ENCODE results near the gene MOGAT1. TPM values are rescaled to one million over a fixed set of nuclear protein-coding genes. Genes with fewer than 3 reads are reported as not detected.

Gene MOGAT1
- polyA plus RNA-seq, 1 of the 3 experiments (the other 2 are of a cell fraction) = not detected

DNA sequence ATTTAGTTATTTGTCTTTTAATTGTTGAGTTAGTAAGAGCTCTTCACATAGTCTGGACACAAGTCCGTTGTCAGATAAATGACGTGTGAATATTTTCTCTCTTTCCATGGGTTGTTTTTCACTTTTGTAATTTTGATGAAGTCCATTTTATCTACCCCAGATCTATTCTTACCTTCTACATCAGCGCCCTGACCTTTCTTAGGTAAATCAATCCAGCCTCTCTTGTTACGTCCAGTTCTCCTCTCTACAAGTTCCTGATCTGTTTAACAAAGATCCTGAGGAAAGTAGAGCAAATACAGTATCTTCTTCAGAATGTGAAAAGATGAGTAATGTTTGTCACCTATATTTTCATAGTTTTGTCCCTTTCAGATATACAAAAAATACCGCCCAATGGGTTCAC lies 66.9 kb downstream of the MOGAT1 start:
- Histone ChIP-seq H2AFZ (ENCODE audit: low read depth) (no peak overlapping the region), H3K27me3 (ENCODE audit: insufficient read depth) (no peaks in the 10 kb centered on the region), H3F3A (replicated peaks; ENCODE audit: insufficient read depth) (no peaks in the 10 kb centered on the region), H3K4me1 (ENCODE audit: control insufficient read depth in 1 of 2, insufficient read depth in 2 of 2, low read depth in 1 of 2, low read length in 1 of 2) (peaks cover 0 to 10% of the 10 kb centered on the region in 2 experiments; a peak in 1 of 4 replicates), H3K9me2 (no peaks in the 10 kb centered on the region), H3K79me2 (ENCODE audit: insufficient read depth) (no peaks in the 10 kb centered on the region), H3K9ac (no peak overlapping the region), H3K9me3 (no peaks in the 10 kb centered on the region), H3K36me3 (replicated peaks in 1 of 2; ENCODE audit: control insufficient read depth in 1 of 2, insufficient read depth in 2 of 2, low read length in 1 of 2) (no peaks in the 10 kb centered on the region), H3K27ac (ENCODE audit: low read depth in 2 of 2, low read length in 1 of 2) (no peak overlapping the region), H4K20me1 (ENCODE audit: insufficient read depth) (no peaks in the 10 kb centered on the region), H3K4me3 (ENCODE audit: low read depth in 2 of 2, low read length in 1 of 2) (no peak overlapping the region), H3K4me2 (no peak overlapping the region)
- ChIA-PET CTCF (no interaction called here), POLR2A (no interaction called here)
- TF ChIP-seq TCF12 (IDR thresholded peaks at IDR 0.05) = no peak
- TF ChIP-seq MEF2A (IDR thresholded peaks at IDR 0.05; ENCODE audit: borderline replicate concordance, low read depth) = no peak
- TF ChIP-seq, protein P1, sequence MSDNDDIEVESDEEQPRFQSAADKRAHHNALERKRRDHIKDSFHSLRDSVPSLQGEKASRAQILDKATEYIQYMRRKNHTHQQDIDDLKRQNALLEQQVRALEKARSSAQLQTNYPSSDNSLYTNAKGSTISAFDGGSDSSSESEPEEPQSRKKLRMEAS (IDR thresholded peaks at IDR 0.05; ENCODE audit: low read depth) = no peak
- WGBS (ENCODE audit: low lambda C conversion rate) = 93% methylated on average over 5 of the region's 5 CpGs
- no peak for DNase-seq

DNA sequence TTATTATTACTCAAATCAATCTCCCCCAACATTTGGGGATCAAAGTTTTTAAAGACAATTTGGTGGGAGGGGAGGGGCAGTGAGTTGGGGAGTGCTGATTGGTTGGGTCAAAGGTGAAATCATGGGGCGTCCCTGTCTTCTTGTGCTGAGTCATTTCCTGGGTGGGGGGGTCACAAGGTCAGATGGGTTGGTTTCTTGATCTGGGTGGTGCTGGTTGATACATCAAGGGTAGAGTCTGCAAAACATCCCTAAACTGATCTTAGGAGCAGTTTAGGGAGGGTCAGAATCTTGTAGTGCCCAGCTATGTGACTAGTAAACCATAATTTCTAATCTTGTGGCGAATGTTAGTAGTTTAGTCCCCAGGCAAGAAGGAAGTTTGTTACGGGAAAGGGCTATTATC lies 67.4 kb downstream of the MOGAT1 start:
- Histone ChIP-seq H3F3A (replicated peaks; ENCODE audit: insufficient read depth) (no peaks in the 10 kb centered on the region), H3K9me2 (no peaks in the 10 kb centered on the region), H3K4me1 (ENCODE audit: control insufficient read depth in 1 of 2, insufficient read depth in 2 of 2, low read depth in 1 of 2, low read length in 1 of 2) (peaks cover 0 to 7% of the 10 kb centered on the region in 2 experiments; a peak in 1 of 4 replicates), H2AFZ (ENCODE audit: low read depth) (no peak overlapping the region), H3K4me3 (ENCODE audit: low read depth in 2 of 2, low read length in 1 of 2) (no peak overlapping the region), H3K9me3 (no peaks in the 10 kb centered on the region), H3K27ac (ENCODE audit: low read depth in 2 of 2, low read length in 1 of 2) (no peak overlapping the region), H3K9ac (no peak overlapping the region), H4K20me1 (ENCODE audit: insufficient read depth) (no peaks in the 10 kb centered on the region), H3K4me2 (no peak overlapping the region), H3K27me3 (ENCODE audit: insufficient read depth) (no peaks in the 10 kb centered on the region), H3K79me2 (ENCODE audit: insufficient read depth) (no peaks in the 10 kb centered on the region), H3K36me3 (replicated peaks in 1 of 2; ENCODE audit: control insufficient read depth in 1 of 2, insufficient read depth in 2 of 2, low read length in 1 of 2) (no peaks in the 10 kb centered on the region)
- TF ChIP-seq NFIC (IDR thresholded peaks at IDR 0.05; ENCODE audit: borderline replicate concordance) (no peak), RXRA (IDR thresholded peaks at IDR 0.05; ENCODE audit: borderline replicate concordance, low read depth) (no peak), EZH2phosphoT487 (IDR thresholded peaks at IDR 0.05; ENCODE audit: borderline replicate concordance, low read depth) (no peak), FOXM1 (IDR thresholded peaks at IDR 0.05; ENCODE audit: low read depth) (no peak), TCF12 (IDR thresholded peaks at IDR 0.05) (no peak), JUND (IDR thresholded peaks at IDR 0.05) (no peak), FOXJ3 (CRISPR knock-in tag; IDR thresholded peaks at IDR 0.05) (no peak)
- ChIA-PET CTCF (interaction anchor here (0.9 kb wide), 1 partner anchor 17 kb away, joined by 3 read pairs; no protein-coding TSS in a partner anchor), POLR2A (no interaction called here)
- WGBS (ENCODE audit: low lambda C conversion rate) = 72% methylated on average over 3 of the region's 3 CpGs
- DNase-seq = no peak

DNA sequence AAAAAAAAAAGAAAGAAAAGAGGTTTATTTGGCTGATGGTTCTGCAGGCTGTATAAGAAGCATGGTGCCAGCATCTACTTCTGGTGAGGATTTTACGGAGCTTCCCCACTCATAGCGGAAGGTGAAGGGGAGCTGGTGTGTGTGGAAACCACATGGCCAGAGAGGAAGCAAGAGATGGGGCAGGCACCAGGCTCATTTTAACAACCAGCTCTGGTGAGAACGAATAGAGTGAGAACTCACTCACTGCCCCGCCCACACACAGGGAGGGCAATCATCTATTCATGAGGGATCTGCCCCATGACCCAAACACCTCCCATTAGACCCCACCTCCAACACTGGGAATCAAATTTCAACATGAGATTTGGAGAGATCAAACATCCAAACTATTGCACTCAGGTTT lies 68.5 kb downstream of the MOGAT1 start:
- CTCF ChIA-PET = interaction anchor here (1.7 kb wide), 1 partner anchor 33 kb away, joined by 4 read pairs; no protein-coding TSS in a partner anchor
- WGBS (ENCODE audit: low lambda C conversion rate) = 81% methylated on average over 4 of the region's 4 CpGs

More for the DNA sequence above, 68.5 kb downstream of the MOGAT1 start:
- Histone ChIP-seq H3K9me3 (no peaks in the 10 kb centered on the region), H3K27me3 (ENCODE audit: insufficient read depth) (no peaks in the 10 kb centered on the region), H3K9ac (no peak overlapping the region), H3K4me2 (no peak overlapping the region), H3K79me2 (ENCODE audit: insufficient read depth) (no peaks in the 10 kb centered on the region), H2AFZ (ENCODE audit: low read depth) (no peak overlapping the region), H3K4me1 (ENCODE audit: control insufficient read depth in 1 of 2, insufficient read depth in 2 of 2, low read depth in 1 of 2, low read length in 1 of 2) (no peaks in the 10 kb centered on the region; a peak in 1 of 4 replicates), H3K36me3 (replicated peaks in 1 of 2; ENCODE audit: control insufficient read depth in 1 of 2, insufficient read depth in 2 of 2, low read length in 1 of 2) (no peaks in the 10 kb centered on the region), H3K27ac (ENCODE audit: low read depth in 2 of 2, low read length in 1 of 2) (no peak overlapping the region), H3K4me3 (ENCODE audit: low read depth in 2 of 2, low read length in 1 of 2) (no peak overlapping the region), H3F3A (replicated peaks; ENCODE audit: insufficient read depth) (no peaks in the 10 kb centered on the region), H3K9me2 (no peaks in the 10 kb centered on the region), H4K20me1 (ENCODE audit: insufficient read depth) (no peaks in the 10 kb centered on the region)
- POLR2A ChIA-PET = no interaction called here
- no peak for DNase-seq
- TF ChIP-seq, protein P2, sequence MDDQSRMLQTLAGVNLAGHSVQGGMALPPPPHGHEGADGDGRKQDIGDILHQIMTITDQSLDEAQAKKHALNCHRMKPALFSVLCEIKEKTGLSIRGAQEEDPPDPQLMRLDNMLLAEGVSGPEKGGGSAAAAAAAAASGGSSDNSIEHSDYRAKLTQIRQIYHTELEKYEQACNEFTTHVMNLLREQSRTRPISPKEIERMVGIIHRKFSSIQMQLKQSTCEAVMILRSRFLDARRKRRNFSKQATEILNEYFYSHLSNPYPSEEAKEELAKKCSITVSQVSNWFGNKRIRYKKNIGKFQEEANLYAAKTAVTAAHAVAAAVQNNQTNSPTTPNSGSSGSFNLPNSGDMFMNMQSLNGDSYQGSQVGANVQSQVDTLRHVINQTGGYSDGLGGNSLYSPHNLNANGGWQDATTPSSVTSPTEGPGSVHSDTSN (IDR thresholded peaks at IDR 0.05) = no peak
- TF ChIP-seq MXI1 (IDR thresholded peaks at IDR 0.05; ENCODE audit: low read depth, low read length) = no peak
- TF ChIP-seq, protein P3, sequence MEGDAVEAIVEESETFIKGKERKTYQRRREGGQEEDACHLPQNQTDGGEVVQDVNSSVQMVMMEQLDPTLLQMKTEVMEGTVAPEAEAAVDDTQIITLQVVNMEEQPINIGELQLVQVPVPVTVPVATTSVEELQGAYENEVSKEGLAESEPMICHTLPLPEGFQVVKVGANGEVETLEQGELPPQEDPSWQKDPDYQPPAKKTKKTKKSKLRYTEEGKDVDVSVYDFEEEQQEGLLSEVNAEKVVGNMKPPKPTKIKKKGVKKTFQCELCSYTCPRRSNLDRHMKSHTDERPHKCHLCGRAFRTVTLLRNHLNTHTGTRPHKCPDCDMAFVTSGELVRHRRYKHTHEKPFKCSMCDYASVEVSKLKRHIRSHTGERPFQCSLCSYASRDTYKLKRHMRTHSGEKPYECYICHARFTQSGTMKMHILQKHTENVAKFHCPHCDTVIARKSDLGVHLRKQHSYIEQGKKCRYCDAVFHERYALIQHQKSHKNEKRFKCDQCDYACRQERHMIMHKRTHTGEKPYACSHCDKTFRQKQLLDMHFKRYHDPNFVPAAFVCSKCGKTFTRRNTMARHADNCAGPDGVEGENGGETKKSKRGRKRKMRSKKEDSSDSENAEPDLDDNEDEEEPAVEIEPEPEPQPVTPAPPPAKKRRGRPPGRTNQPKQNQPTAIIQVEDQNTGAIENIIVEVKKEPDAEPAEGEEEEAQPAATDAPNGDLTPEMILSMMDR (IDR thresholded peaks at IDR 0.05) = no peak
- no peak for TF ChIP-seq NRF1 (IDR thresholded peaks at IDR 0.05; ENCODE audit: low read depth, low read length)
- TF ChIP-seq POLR2AphosphoS5 (IDR thresholded peaks at IDR 0.05; ENCODE audit: low read depth, low read length) = no peak
- TF ChIP-seq EZH2phosphoT487 (IDR thresholded peaks at IDR 0.05; ENCODE audit: borderline replicate concordance, low read depth) = no peak
- TF ChIP-seq TCF12 (IDR thresholded peaks at IDR 0.05) = no peak
- no peak for TF ChIP-seq GABPA (IDR thresholded peaks at IDR 0.05; ENCODE audit: low read depth)
- TF ChIP-seq JUND (IDR thresholded peaks at IDR 0.05) = no peak
- TF ChIP-seq, protein P4, sequence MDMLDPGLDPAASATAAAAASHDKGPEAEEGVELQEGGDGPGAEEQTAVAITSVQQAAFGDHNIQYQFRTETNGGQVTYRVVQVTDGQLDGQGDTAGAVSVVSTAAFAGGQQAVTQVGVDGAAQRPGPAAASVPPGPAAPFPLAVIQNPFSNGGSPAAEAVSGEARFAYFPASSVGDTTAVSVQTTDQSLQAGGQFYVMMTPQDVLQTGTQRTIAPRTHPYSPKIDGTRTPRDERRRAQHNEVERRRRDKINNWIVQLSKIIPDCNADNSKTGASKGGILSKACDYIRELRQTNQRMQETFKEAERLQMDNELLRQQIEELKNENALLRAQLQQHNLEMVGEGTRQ (IDR thresholded peaks at IDR 0.05; ENCODE audit: borderline replicate concordance, low read depth, low read length) = no peak
- TF ChIP-seq GATA2 (CRISPR knock-in tag; IDR thresholded peaks at IDR 0.05) = no peak
- no peak for TF ChIP-seq CHD2 (IDR thresholded peaks at IDR 0.05; ENCODE audit: low read length, partially characterized antibody)
- TF ChIP-seq, protein P1 (IDR thresholded peaks at IDR 0.05; ENCODE audit: low read depth) = no peak
- no peak for TF ChIP-seq YY1 (IDR thresholded peaks at IDR 0.05; ENCODE audit: low read depth)
- TF ChIP-seq SMC3 (IDR thresholded peaks at IDR 0.05; ENCODE audit: low read depth, low read length) = no peak

All from SK-N-SH (cell line).